ENCODE data around the gene SEC61A1.

GRCh38 chr3:128078875-128079274, 26.6 kb downstream of the SEC61A1 start:
- TF ChIP-seq CTCF (IDR thresholded peaks at IDR 0.05) (no peak), POLR2AphosphoS5 (IDR thresholded peaks at IDR 0.05; ENCODE audit: low read depth, low read length) (no peak), SIN3A (IDR thresholded peaks at IDR 0.05; ENCODE audit: borderline replicate concordance, insufficient read depth, low read depth, low read length) (no peak)
